Osteoblast (primary cell): ENCODE data around the gene GDPD4. TPM values are rescaled to one million over a fixed set of nuclear protein-coding genes. Genes with fewer than 3 reads are reported as not detected.

Experiments used
- DNase-seq: peaks from one replicate; pipeline ENCODE4 v3.0.0; 2011; ENCODE audit warnings: low spot score, mixed read lengths; ENCODE audit not compliant: insufficient read length; ENCODE audit errors: missing footprints
- H2AFZ ChIP-seq: 2 replicates; pipeline ENCODE4 v1.6.0; 2011; ENCODE audit warnings: mild to moderate bottlenecking, low read length
- H3K27ac ChIP-seq: 2 replicates; pipeline ENCODE4 v1.5.1; 2011; ENCODE audit warnings: mild to moderate bottlenecking, low read depth, low read length, moderate library complexity
- H3K27me3 ChIP-seq: 2 replicates; pipeline ENCODE4 v1.6.0; 2012; ENCODE audit warnings: mild to moderate bottlenecking, control low read depth, inconsistent platforms, low read length, moderate library complexity; ENCODE audit not compliant: insufficient read depth
- H3K36me3 ChIP-seq: 2 replicates; pipeline ENCODE4 v1.5.1; 2011; ENCODE audit warnings: mild to moderate bottlenecking, low read length, control low read depth, moderate library complexity; ENCODE audit not compliant: insufficient read depth
- H3K4me1 ChIP-seq: 2 replicates; pipeline ENCODE4 v1.5.1; 2011; ENCODE audit warnings: mild to moderate bottlenecking, low read length, control low read depth, moderate library complexity; ENCODE audit not compliant: insufficient read depth
- H3K4me2 ChIP-seq: 2 replicates; pipeline ENCODE4 v1.6.0; 2011; ENCODE audit warnings: mild to moderate bottlenecking, low read length; ENCODE audit not compliant: insufficient read depth
- H3K4me3 ChIP-seq: fragments of 200-600 bp; sonication (generic); 3 replicates; pipeline ENCODE4 v1.5.1; 2012; ENCODE audit warnings: mild to moderate bottlenecking, low read length, inconsistent platforms; ENCODE audit not compliant: insufficient read depth
- H3K79me2 ChIP-seq: 2 replicates; pipeline ENCODE4 v1.6.0; 2012; ENCODE audit warnings: mild to moderate bottlenecking, low read length, control low read depth, inconsistent platforms; ENCODE audit not compliant: insufficient read depth
- H3K9me3 ChIP-seq: 2 replicates; pipeline ENCODE4 v1.5.1; 2011; ENCODE audit warnings: low read depth, low read length, control low read depth
- H4K20me1 ChIP-seq: 2 replicates; pipeline ENCODE4 v1.6.0; 2012; ENCODE audit warnings: mild to moderate bottlenecking, low read length, control low read depth; ENCODE audit not compliant: insufficient read depth
- total RNA-seq: library from RNA; depleted of rRNA; stranded (reverse); fragments of >200 nt; gene quantifications from 2 replicates; pipeline ENCODE4 v1.2.3, GENCODE V29; 2012
- TF ChIP-seq, protein P1 (sequence below): IDR thresholded peaks from 2 replicates; pipeline ENCODE4 v1.5.1; 2011; ENCODE audit warnings: mild to moderate bottlenecking, low read depth, low read length, moderate library complexity; ENCODE audit errors: extremely low read depth

The GDPD4 gene
- total RNA-seq, 1 donor, result not detected

GRCh38 chr11:77309401-77310085 lies 8.1 kb upstream of the GDPD4 start:
- H3K4me2 ChIP-seq, result no peak overlapping the region
- no peaks in the 10 kb centered on the region for H3K9me3 ChIP-seq
- H2AFZ ChIP-seq, result no peak overlapping the region
- no peaks in the 10 kb centered on the region for H3K79me2 ChIP-seq
- TF ChIP-seq, protein P1, sequence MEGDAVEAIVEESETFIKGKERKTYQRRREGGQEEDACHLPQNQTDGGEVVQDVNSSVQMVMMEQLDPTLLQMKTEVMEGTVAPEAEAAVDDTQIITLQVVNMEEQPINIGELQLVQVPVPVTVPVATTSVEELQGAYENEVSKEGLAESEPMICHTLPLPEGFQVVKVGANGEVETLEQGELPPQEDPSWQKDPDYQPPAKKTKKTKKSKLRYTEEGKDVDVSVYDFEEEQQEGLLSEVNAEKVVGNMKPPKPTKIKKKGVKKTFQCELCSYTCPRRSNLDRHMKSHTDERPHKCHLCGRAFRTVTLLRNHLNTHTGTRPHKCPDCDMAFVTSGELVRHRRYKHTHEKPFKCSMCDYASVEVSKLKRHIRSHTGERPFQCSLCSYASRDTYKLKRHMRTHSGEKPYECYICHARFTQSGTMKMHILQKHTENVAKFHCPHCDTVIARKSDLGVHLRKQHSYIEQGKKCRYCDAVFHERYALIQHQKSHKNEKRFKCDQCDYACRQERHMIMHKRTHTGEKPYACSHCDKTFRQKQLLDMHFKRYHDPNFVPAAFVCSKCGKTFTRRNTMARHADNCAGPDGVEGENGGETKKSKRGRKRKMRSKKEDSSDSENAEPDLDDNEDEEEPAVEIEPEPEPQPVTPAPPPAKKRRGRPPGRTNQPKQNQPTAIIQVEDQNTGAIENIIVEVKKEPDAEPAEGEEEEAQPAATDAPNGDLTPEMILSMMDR, result no peak
- no peaks in the 10 kb centered on the region for H3K4me1 ChIP-seq
- no peaks in the 10 kb centered on the region for H3K36me3 ChIP-seq
- no peak for DNase-seq
- no peaks in the 10 kb centered on the region for H4K20me1 ChIP-seq
- no peak overlapping the region for H3K4me3 ChIP-seq
- H3K27ac ChIP-seq, result no peak overlapping the region
- H3K27me3 ChIP-seq, result no peaks in the 10 kb centered on the region

GRCh38 chr11:77308838-77309237 lies 7.4 kb upstream of the GDPD4 start:
- no peak overlapping the region for H3K4me3 ChIP-seq
- no peaks in the 10 kb centered on the region for H3K36me3 ChIP-seq
- H4K20me1 ChIP-seq, result no peaks in the 10 kb centered on the region
- DNase-seq, result no peak
- no peak overlapping the region for H2AFZ ChIP-seq
- no peaks in the 10 kb centered on the region for H3K27me3 ChIP-seq
- H3K4me2 ChIP-seq, result no peak overlapping the region
- TF ChIP-seq, protein P1, result no peak
- no peak overlapping the region for H3K27ac ChIP-seq
- H3K9me3 ChIP-seq, result no peaks in the 10 kb centered on the region
- H3K4me1 ChIP-seq, result no peaks in the 10 kb centered on the region
- H3K79me2 ChIP-seq, result no peaks in the 10 kb centered on the region

DNA sequence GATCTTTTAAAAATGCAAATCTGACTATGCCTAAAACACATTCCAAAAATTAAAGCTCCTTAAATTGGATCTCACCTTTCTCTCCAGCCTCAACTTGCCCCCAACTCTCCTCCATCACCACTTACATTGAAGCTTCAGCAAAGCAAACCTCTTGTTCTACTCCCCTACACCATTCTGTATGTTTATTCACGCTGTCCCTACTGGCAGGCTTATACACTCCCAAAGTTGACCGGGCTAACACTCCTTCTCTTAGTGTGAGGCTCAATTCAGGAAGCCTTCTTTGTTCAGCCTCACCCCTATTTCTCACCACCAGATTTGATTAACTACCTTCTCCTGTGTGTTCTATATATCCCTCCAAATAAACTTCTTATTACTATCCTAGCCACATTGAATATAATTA lies 1.8 kb upstream of the GDPD4 start:
- no peak overlapping the region for H3K4me3 ChIP-seq
- H3K36me3 ChIP-seq, result no peaks in the 10 kb centered on the region
- no peaks in the 10 kb centered on the region for H3K9me3 ChIP-seq
- H3K4me2 ChIP-seq, result no peak overlapping the region
- H2AFZ ChIP-seq, result no peak overlapping the region
- no peak for DNase-seq
- no peaks in the 10 kb centered on the region for H3K4me1 ChIP-seq
- TF ChIP-seq, protein P1, result no peak
- H3K79me2 ChIP-seq, result no peaks in the 10 kb centered on the region
- no peak overlapping the region for H3K27ac ChIP-seq
- no peaks in the 10 kb centered on the region for H3K27me3 ChIP-seq
- H4K20me1 ChIP-seq, result no peaks in the 10 kb centered on the region

- Histone ChIP-seq H3K4me2 (no peak overlapping the region), H3K9me3 (no peaks in the 10 kb centered on the region), H4K20me1 (no peaks in the 10 kb centered on the region), H3K36me3 (no peaks in the 10 kb centered on the region), H3K79me2 (no peaks in the 10 kb centered on the region), H3K27me3 (no peaks in the 10 kb centered on the region), H3K27ac (no peak overlapping the region), H2AFZ (no peak overlapping the region), H3K4me1 (no peaks in the 10 kb centered on the region), H3K4me3 (no peak overlapping the region)
- no peak for DNase-seq
- TF ChIP-seq, protein P1, result no peak
Observed at GRCh38 chr11:77302752-77303151, 1.3 kb upstream of the GDPD4 start.
